Measurements from ENCODE around the gene ADGRA3.
A peak's percentile ranks its signal among the peaks of the same experiment; 100 is the strongest.

The ADGRA3 gene

GRCh38 chr4:22356987-22357596 lies 158.8 kb downstream of the ADGRA3 start:
- peak; percentile 0 for DNase-seq (ENCODE audit: low spot score)

- no peak for DNase-seq (ENCODE audit: low spot score)
These were observed 167.5 kb downstream of the ADGRA3 start for GRCh38 chr4:22348410-22348809.

- no peak for DNase-seq (ENCODE audit: low spot score)
These were observed 170.2 kb downstream of the ADGRA3 start for GRCh38 chr4:22345678-22346077.

GRCh38 chr4:22345055-22345454 lies 170.8 kb downstream of the ADGRA3 start:
- no peak for DNase-seq (ENCODE audit: low spot score)

GRCh38 chr4:22343606-22344005 lies 172.3 kb downstream of the ADGRA3 start:
- no peak for DNase-seq (ENCODE audit: low spot score)

- no peak for DNase-seq (ENCODE audit: low spot score)
These were observed 176.4 kb downstream of the ADGRA3 start for GRCh38 chr4:22339491-22339890.

GRCh38 chr4:22338796-22339195 lies 177.1 kb downstream of the ADGRA3 start:
- DNase-seq (ENCODE audit: low spot score) = no peak

Measured in CD4-positive, alpha-beta T cell treated with Interleukin-15 for 4 hours (primary cell).